Hepatocyte (in vitro differentiated cells): ENCODE results near the gene CFTR.

Source experiments
- EZH2 ChIP-seq: fragments of 200-600 bp; sonication (generic); IDR thresholded peaks from 2 replicates; pipeline ENCODE4 v1.6.1; 2016; ENCODE audit warnings: antibody characterized with exemption, mild to moderate bottlenecking, borderline replicate concordance
- EZH2phosphoT487 ChIP-seq: fragments of 200-600 bp; sonication (generic); IDR thresholded peaks from one replicate; pipeline ENCODE4 v1.6.1; 2018; ENCODE audit warnings: antibody characterized with exemption, mild to moderate bottlenecking, low read depth, moderate library complexity; ENCODE audit not compliant: unreplicated experiment, severe bottlenecking
- TF ChIP-seq, protein P1 (sequence below): fragments of 200-600 bp; sonication (generic); IDR thresholded peaks from 2 replicates; pipeline ENCODE4 v1.5.1; 2016; ENCODE audit warnings: antibody characterized with exemption, mild to moderate bottlenecking; ENCODE audit not compliant: poor library complexity

- TF ChIP-seq, protein P1, sequence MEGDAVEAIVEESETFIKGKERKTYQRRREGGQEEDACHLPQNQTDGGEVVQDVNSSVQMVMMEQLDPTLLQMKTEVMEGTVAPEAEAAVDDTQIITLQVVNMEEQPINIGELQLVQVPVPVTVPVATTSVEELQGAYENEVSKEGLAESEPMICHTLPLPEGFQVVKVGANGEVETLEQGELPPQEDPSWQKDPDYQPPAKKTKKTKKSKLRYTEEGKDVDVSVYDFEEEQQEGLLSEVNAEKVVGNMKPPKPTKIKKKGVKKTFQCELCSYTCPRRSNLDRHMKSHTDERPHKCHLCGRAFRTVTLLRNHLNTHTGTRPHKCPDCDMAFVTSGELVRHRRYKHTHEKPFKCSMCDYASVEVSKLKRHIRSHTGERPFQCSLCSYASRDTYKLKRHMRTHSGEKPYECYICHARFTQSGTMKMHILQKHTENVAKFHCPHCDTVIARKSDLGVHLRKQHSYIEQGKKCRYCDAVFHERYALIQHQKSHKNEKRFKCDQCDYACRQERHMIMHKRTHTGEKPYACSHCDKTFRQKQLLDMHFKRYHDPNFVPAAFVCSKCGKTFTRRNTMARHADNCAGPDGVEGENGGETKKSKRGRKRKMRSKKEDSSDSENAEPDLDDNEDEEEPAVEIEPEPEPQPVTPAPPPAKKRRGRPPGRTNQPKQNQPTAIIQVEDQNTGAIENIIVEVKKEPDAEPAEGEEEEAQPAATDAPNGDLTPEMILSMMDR: no peak
- TF ChIP-seq EZH2 (no peak), EZH2phosphoT487 (no peak)
These were observed 206.0 kb downstream of the CFTR start for GRCh38 chr7:117685795-117686194.
